Activated T-cell treated with anti-CD3 and anti-CD28 coated beads for 48 hours (primary cell): ENCODE data around the gene OSBPL2.

ENCODE experiments used
- DNase-seq: peaks from one replicate; pipeline ENCODE4 v3.0.0-alpha.2; 2020; ENCODE audit warnings: low read depth

Gene OSBPL2

GRCh38 chr20:62301773-62302340 lies 63.5 kb downstream of the OSBPL2 start:
- peak; percentile 85 for DNase-seq

GRCh38 chr20:62302341-62303061 lies 64.2 kb downstream of the OSBPL2 start, which contains the start of gene ADRM1:
ADRM1 (plus strand) TSS chr20:62302997; CDS start chr20:62303569, 572 bp downstream.
- peak; percentile 99 for DNase-seq

GRCh38 chr20:62303062-62303339 lies 64.7 kb downstream of the OSBPL2 start:
- no peak for DNase-seq

DNA sequence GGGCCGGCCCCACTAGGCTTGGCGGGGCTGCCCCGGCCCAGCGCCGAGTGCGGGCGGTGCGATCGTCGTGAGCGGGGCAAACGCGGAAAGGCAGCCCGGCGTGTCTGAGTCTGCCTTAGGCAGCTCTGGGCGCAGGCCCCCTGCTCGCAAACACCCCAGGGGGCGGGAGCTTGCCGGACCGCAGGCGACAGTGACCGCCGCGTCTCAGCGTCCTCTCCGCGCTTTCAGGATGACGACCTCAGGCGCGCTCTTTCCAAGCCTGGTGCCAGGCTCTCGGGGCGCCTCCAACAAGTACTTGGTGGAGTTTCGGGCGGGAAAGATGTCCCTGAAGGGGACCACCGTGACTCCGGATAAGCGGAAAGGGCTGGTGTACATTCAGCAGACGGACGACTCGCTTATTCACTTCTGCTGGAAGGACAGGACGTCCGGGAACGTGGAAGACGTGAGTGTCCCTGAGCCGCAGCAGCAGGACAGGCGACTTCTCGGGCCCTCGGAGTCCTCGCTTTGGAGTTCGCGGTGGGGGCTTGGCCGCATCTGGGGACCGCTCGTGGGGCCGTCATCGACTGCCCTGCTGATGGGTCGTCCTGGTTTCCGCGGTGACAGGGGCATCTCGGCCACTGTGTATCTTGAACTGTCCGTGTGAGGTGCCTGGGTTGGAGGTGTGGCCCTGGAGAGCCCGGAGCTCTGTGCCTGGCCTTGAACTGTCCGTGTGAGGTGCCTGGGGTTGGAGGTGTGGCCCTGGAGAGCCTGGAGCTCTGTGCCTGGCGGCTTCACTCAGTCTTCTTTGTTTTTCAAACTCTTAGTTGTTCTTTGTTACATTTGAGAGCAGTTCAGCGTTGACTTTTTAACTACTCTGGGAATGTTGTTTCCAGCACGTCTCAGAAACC lies 65.3 kb downstream of the OSBPL2 start:
- DNase-seq = peak; percentile 20

DNA sequence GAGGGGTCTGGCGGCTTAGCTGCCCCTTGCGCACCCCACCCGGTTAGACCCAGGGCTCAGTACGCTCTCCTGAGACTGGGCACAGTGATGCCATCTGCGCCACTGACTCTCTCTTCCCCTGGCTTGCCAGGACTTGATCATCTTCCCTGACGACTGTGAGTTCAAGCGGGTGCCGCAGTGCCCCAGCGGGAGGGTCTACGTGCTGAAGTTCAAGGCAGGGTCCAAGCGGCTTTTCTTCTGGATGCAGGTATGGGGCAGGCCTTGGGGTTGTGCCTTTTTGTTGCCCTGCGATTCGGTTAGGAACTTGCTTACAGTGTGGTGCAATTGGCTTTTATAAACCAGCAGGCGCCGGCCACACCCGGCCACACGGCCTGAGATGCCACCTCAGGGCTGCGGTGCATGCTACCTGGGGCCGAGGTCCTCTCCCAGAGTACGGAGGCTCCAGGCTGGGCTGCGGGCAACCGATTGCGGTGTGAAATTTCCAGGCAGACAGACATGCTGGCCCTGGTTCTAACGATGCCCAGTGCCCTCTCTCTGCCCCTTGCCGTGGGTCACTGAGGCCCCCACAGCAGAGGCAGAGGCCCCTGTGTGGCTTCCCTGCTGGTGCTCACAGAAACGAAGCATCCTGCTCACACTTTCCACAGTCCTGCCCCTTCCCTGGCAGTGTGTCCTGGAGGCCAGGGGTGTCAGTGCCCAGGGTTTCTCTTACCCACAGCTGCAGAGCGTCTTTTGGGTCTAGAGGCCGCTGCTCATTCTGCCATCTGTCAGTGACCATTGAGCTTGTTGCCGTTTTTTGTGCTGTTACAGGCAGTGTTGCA lies 66.2 kb downstream of the OSBPL2 start:
- DNase-seq = no peak

DNA sequence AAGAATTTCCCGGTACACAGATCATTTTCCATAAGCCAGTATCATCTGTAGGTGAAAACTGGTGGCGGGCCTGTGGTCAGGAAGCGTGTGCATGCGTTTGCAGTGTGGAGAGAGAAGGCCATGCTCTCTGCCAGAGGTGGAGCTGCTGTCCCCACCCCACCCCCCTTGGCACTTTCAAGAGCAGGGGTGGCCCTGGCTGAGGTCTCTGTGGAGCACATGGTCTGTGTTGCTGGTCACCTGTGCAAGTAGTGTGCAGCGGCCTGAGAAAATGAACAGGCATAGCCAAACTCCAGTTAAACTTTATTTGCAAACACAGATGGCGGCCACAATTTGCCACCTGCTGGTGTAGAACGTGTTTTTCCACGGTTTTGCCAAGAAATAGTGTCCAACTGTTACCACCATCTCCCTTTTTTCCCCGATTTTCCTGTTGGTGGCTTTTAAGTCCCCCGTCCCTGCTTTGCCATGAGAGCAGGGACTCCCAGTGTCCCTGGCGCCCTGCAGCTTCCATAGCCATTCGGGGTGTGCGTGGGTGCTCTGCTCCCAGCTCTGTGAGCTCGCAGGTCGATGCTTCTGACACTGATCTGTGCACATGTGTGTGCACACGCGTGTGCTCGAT lies 66.9 kb downstream of the OSBPL2 start:
- no peak for DNase-seq

GRCh38 chr20:62305765-62306413 lies 67.6 kb downstream of the OSBPL2 start:
- DNase-seq = no peak

DNA sequence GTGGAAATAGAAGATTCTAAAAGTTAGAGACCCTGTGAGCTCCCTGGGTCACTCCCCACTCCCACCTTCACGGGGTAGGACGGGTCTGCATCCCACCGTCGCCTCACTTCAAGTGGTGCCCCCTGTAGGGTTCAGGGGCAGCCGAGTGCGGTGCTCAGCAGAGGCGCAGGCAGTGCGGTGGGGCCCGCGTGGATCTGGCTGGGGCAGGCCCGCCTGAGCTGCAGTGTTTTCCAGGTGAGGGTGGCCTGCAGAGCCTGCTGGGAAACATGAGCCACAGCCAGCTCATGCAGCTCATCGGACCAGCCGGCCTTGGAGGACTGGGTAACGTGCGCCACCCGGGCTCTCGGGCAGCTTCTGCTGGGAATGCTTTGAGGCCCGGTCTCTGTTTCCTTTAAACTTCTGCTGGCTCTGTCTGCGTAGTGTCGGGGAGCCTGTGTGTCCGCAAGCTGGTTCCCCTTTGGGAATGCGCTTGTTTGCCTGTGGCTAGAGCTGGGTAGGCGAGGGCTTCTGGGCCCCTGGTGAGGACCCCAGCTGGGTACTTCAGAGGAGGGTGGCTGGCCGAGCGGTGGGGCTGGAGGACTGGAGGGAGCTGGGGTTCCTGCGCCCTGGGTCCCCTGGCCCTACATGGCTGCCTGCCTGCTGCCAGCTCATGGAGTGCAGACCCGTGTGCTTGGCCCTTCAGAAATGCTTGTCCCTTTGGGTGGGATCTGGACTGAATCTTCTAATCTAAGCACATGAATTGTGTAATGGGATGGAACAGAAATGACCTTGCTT lies 68.3 kb downstream of the OSBPL2 start:
- no peak for DNase-seq

- no peak for DNase-seq
These were observed 69.1 kb downstream of the OSBPL2 start for GRCh38 chr20:62307226-62308101.

- DNase-seq = no peak
These were observed 69.9 kb downstream of the OSBPL2 start for GRCh38 chr20:62308102-62308822.

GRCh38 chr20:62309198-62309944 lies 71.0 kb downstream of the OSBPL2 start:
- DNase-seq = no peak

- no peak for DNase-seq
These were observed 71.8 kb downstream of the OSBPL2 start for GRCh38 chr20:62309947-62310756.

- DNase-seq = no peak
These were observed 72.4 kb downstream of the OSBPL2 start for GRCh38 chr20:62310757-62311121.

DNA sequence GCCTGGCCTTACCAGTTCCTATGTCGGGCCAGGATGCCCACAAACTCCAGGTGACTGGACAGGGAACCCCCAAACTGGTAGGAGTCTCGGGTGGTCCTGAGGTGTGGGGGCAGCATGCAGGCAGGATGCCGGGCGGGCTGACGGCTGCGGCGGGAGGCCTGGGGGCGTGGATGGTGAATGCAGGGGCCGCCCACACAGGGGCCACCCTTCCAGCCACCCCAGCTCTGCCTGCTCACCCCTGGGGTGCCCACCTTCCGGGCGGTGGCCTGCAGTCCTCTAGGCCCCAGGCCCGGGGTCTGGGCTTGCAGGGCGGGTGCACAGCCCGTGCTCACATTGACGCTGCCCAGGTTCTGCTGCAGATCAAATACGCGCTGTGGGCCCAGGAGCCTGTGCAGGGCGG lies 72.8 kb downstream of the OSBPL2 start:
- no peak for DNase-seq

GRCh38 chr20:62311832-62312661 lies 73.7 kb downstream of the OSBPL2 start:
- no peak for DNase-seq

GRCh38 chr20:62312662-62312977 lies 74.3 kb downstream of the OSBPL2 start:
- DNase-seq = no peak
